Breast epithelium (tissue), 4 donors: ENCODE results near the gene GUCA2B. TPM values are rescaled to one million over a fixed set of nuclear protein-coding genes. Genes with fewer than 3 reads are reported as not detected.

ENCODE experiments used
- DNase-seq, 2 donors: peaks; one replicate each; pipeline ENCODE4 v3.0.0-alpha.2; 2019; ENCODE audit warnings: low spot score in 2 of 2
- H3K27ac ChIP-seq, 2 donors: fragments of 200-600 bp; sonication (generic) in 1 of 2; one replicate each; pipeline ENCODE4 v1.5.1; 2016 to 2019; ENCODE audit warnings: mild to moderate bottlenecking in 1 of 2
- H3K27me3 ChIP-seq, 2 donors: fragments of 200-600 bp; sonication (generic) in 1 of 2; one replicate each; pipeline versions ENCODE4 v1.5.1 to v1.6.0; 2017 to 2019; ENCODE audit warnings: control low read depth in 1 of 2, mild to moderate bottlenecking in 1 of 2
- H3K36me3 ChIP-seq: fragments of 200-600 bp; one replicate; pipeline ENCODE4 v1.5.1; 2019
- H3K4me1 ChIP-seq, 2 donors: fragments of 200-600 bp; sonication (generic); one replicate each; pipeline ENCODE4 v1.5.1; 2016 to 2019; ENCODE audit warnings: control low read depth in 1 of 2
- H3K4me3 ChIP-seq, 3 donors: fragments of 200-600 bp; sonication (generic); 1 replicate in 2 of 3; 2 replicates in 1 of 3; pipeline ENCODE4 v1.5.1; 2016 to 2019; ENCODE audit warnings: mild to moderate bottlenecking in 3 of 3, moderate library complexity in 2 of 3
- H3K9me3 ChIP-seq, 2 donors: fragments of 200-600 bp; sonication (generic) in 1 of 2; one replicate each; pipeline ENCODE4 v1.5.1; 2016 to 2019; ENCODE audit warnings: control low read depth in 1 of 2
- CTCF ChIP-seq, 3 donors: fragments of 450-650 bp; IDR thresholded peaks; one replicate each; pipeline ENCODE4 v1.5.1; 2016 to 2017; ENCODE audit warnings: antibody characterized with exemption in 3 of 3, mild to moderate bottlenecking in 3 of 3, moderate library complexity in 3 of 3
- POLR2A ChIP-seq: fragments of 450-650 bp; IDR thresholded peaks from one replicate; pipeline ENCODE4 v1.6.1; 2016; ENCODE audit warnings: antibody characterized with exemption, mild to moderate bottlenecking, moderate library complexity
- POLR2AphosphoS5 ChIP-seq, 3 donors: sonication (generic); formaldehyde crosslinking; IDR thresholded peaks; one replicate each; pipeline ENCODE4 v1.6.1; 2017; ENCODE audit warnings: antibody characterized with exemption in 3 of 3
- intact Hi-C: fragments of 100-400 bp; cut with DNase I; formaldehyde crosslinking; loops from one replicate; pipeline ENCODE4 v1.15.1; 2023; ENCODE audit warnings: low total_unique reads
- total RNA-seq, 3 donors: library from RNA; depleted of rRNA; stranded (reverse); fragments of >200 nt; gene quantifications; one replicate each; pipeline ENCODE4 v1.1.0, GENCODE V29; 2016

Gene GUCA2B
- total RNA-seq, 3 donors from 2014 or later = not detected

GRCh38 chr1:42117214-42117613 is 36.0 kb upstream of the GUCA2B start:
- intact Hi-C loops = no loop called here
- no peaks in the 10 kb centered on the region for H3K36me3 ChIP-seq
- H3K27me3 ChIP-seq = no peaks in the 10 kb centered on the region
- TF ChIP-seq POLR2AphosphoS5 (IDR thresholded peaks at IDR 0.05) (no peak), POLR2A (no peak), CTCF (IDR thresholded peaks at IDR 0.05) (no peak)
- H3K4me1 ChIP-seq = no peaks in the 10 kb centered on the region
- H3K4me3 ChIP-seq = no peak overlapping the region
- H3K9me3 ChIP-seq = no peaks in the 10 kb centered on the region
- no peak overlapping the region for H3K27ac ChIP-seq
- no peak for DNase-seq

- DNase-seq = no peak
- no peak overlapping the region for H3K27ac ChIP-seq
- TF ChIP-seq POLR2A (no peak), CTCF (IDR thresholded peaks at IDR 0.05) (no peak), POLR2AphosphoS5 (IDR thresholded peaks at IDR 0.05) (no peak)
- intact Hi-C loops = no loop called here
- H3K4me1 ChIP-seq = no peaks in the 10 kb centered on the region
- no peak overlapping the region for H3K4me3 ChIP-seq
- no peaks in the 10 kb centered on the region for H3K27me3 ChIP-seq
- H3K9me3 ChIP-seq = no peaks in the 10 kb centered on the region
- no peaks in the 10 kb centered on the region for H3K36me3 ChIP-seq
Observed at GRCh38 chr1:42118125-42118524, 35.1 kb upstream of the GUCA2B start.

- Histone ChIP-seq H3K27me3 (no peaks in the 10 kb centered on the region), H3K36me3 (no peaks in the 10 kb centered on the region), H3K9me3 (no peaks in the 10 kb centered on the region), H3K27ac (no peak overlapping the region), H3K4me1 (no peaks in the 10 kb centered on the region), H3K4me3 (no peak overlapping the region)
- intact Hi-C loops = no loop called here
- no peak for DNase-seq
- TF ChIP-seq POLR2A = no peak
- no peak for TF ChIP-seq POLR2AphosphoS5 (IDR thresholded peaks at IDR 0.05)
- TF ChIP-seq CTCF (IDR thresholded peaks at IDR 0.05) = no peak
Observed at GRCh38 chr1:42122408-42122807, 30.8 kb upstream of the GUCA2B start.

- H3K9me3 ChIP-seq = no peaks in the 10 kb centered on the region
- DNase-seq = no peak
- no peak overlapping the region for H3K4me3 ChIP-seq
- H3K27ac ChIP-seq = no peak overlapping the region
- no peaks in the 10 kb centered on the region for H3K27me3 ChIP-seq
- intact Hi-C loops = no loop called here
- no peak for TF ChIP-seq POLR2A
- TF ChIP-seq CTCF (IDR thresholded peaks at IDR 0.05) = no peak
- no peak for TF ChIP-seq POLR2AphosphoS5 (IDR thresholded peaks at IDR 0.05)
- no peaks in the 10 kb centered on the region for H3K36me3 ChIP-seq
- H3K4me1 ChIP-seq = no peaks in the 10 kb centered on the region
Observed at GRCh38 chr1:42125552-42125951, 27.7 kb upstream of the GUCA2B start.

GRCh38 chr1:42127767-42128166 is 25.4 kb upstream of the GUCA2B start:
- intact Hi-C loops = no loop called here
- no peak for DNase-seq
- Histone ChIP-seq H3K4me3 (no peak overlapping the region), H3K9me3 (no peaks in the 10 kb centered on the region), H3K36me3 (no peaks in the 10 kb centered on the region), H3K27me3 (no peaks in the 10 kb centered on the region), H3K27ac (no peak overlapping the region), H3K4me1 (no peaks in the 10 kb centered on the region)
- TF ChIP-seq POLR2AphosphoS5 (IDR thresholded peaks at IDR 0.05) (no peak), POLR2A (no peak), CTCF (IDR thresholded peaks at IDR 0.05) (no peak)
